Neural cell (in vitro differentiated cells): ENCODE data around the gene SKIL.

Source experiments
- CTCF ChIP-seq: fragments of 450-650 bp; IDR thresholded peaks from 2 replicates; pipeline ENCODE4 v1.5.1; 2014; ENCODE audit warnings: antibody characterized with exemption, mild to moderate bottlenecking, moderate library complexity; ENCODE audit not compliant: poor library complexity, severe bottlenecking
- EP300 ChIP-seq: fragments of 450-650 bp; conservative IDR thresholded peaks from 2 replicates; pipeline ENCODE4 v1.6.1; 2014; ENCODE audit warnings: antibody characterized with exemption, mild to moderate bottlenecking, moderate library complexity; ENCODE audit not compliant: poor library complexity, severe bottlenecking
- EZH2 ChIP-seq: fragments of 200-600, 300-800 bp; shearing (Covaris generic), sonication (generic); IDR thresholded peaks from 2 replicates; pipeline ENCODE4 v1.6.1; 2014; ENCODE audit warnings: antibody characterized with exemption, low read length, borderline replicate concordance, mild to moderate bottlenecking; ENCODE audit not compliant: insufficient read depth, poor library complexity, severe bottlenecking
- POLR2AphosphoS5 ChIP-seq: IDR thresholded peaks from 2 replicates; pipeline ENCODE4 v1.6.1; 2012
- RAD21 ChIP-seq: fragments of 450-650 bp; conservative IDR thresholded peaks from 2 replicates; pipeline ENCODE4 v1.6.1; 2014; ENCODE audit warnings: antibody characterized with exemption, mild to moderate bottlenecking, moderate library complexity
- TAF1 ChIP-seq: IDR thresholded peaks from 2 replicates; pipeline ENCODE4 v1.6.1; 2012; ENCODE audit warnings: low read depth

GRCh38 chr3:170426240-170426797 lies 68.8 kb downstream of the SKIL start:
- TF ChIP-seq EZH2: no peak
- no peak for TF ChIP-seq CTCF
- TF ChIP-seq EP300: no peak
- no peak for TF ChIP-seq RAD21
- TF ChIP-seq POLR2AphosphoS5: no peak
- TF ChIP-seq TAF1: no peak
